Middle frontal gyrus (tissue), 1 donor: ENCODE results near the gene KCNMB1.

Experiments
- DNase-seq: peaks from one replicate; pipeline ENCODE4 v3.0.0-alpha.2; 2015; ENCODE audit warnings: low spot score; ENCODE audit errors: extremely low spot score

KCNMB1 gene

DNA sequence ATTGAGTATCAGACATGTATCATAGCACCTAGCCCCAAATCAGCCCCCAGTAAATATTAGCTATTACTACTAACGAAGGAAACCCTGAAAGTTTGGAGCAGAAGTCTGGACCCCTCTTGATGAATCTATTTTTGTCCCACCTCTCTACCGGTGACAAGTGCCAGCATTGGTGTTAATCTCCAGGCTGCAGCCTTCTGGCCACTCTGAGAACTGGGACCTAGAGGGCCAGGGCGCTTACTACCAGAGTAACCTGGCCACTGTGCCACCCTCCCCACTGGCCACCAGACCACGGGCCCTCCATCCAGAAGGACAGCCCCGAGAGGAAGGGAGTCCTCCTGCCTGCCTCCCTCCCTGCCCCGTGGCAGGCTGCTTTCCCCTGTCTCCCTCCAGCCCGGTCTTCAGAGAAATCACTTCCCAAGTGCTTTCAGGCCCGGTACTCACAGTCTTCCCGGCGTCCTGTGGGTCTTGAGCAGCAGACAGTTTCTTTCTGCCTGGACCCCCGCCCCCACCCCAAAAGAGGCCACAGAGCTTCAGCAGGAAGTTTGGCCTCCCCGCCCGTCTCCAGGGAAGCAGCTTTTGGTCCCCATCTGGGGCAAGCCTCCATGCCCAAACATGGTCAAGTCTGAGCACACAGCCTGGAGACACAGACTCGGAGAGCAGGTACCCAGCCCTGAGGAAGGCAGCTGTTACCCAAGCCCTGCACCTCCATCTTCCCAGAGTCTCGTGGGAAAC is at the start of gene KCNMB1:
Gene KCNMB1 (minus strand): TSS at position 550 of the 732 bp plus-strand sequence. CDS start 3,920 bp downstream, outside the sequence.
- DNase-seq, result no peak

GRCh38 chr5:170438581-170438980 is 49.4 kb upstream of the KCNMB1 start:
- DNase-seq, result no peak

DNA sequence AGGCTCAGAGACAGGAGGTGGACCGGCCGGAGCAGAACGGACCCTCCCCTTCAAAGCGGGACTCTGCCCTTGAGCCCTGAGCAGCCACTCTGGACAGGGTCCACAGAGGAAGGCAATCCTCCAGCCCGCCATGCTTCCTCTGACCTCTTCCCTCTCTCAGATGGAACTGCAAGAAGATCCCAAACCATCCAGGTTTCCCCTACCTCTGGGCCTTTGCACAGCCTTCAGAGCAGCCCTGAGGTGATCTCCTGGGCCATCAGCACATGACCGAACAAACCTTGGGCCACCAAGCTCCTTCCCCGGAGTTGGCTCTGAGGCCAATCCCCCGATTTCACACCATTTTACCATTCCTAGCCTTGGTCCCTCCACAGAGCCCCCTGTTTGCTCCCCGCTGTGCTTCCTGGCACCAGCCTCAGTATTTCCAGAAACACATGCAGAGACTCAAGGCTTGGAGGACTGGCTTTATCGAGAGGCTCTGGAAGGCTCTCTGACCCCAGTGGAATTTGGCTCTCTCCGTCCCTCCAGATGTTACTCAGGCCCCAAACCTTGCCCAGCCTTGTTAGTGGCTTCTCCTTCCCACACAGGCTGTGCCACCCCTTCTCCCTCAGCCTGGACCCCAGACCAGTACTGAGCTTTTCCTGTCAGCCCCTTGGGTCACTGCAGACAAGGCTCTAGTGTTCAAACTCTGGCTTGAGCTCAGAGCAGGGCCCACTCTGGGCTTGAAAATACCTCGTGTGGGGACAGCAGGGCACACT is 48.6 kb upstream of the KCNMB1 start:
- DNase-seq, result no peak

DNA sequence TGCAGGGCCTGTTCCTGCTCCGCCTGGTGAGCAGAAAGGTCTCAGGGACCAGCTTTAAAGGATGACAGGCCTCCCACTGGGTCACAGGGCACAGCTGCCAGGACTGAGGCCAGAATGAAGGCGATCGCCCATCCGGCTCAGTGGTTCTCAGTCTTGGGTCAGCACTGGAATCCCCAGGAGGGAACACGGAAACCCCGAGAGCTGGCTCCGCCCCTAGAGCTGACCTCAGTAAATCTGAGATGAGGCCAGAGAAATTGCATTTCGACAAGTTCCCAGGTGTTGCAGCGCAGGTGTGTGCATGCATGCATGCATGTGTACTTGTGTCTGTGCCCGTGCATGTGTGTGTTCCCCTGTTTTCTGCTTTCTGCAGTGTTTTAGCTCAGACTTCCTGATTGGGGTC is 47.2 kb upstream of the KCNMB1 start:
- no peak for DNase-seq

- peak; percentile 65 for DNase-seq
Measured at GRCh38 chr5:170434966-170435605, 45.9 kb upstream of the KCNMB1 start.

DNA sequence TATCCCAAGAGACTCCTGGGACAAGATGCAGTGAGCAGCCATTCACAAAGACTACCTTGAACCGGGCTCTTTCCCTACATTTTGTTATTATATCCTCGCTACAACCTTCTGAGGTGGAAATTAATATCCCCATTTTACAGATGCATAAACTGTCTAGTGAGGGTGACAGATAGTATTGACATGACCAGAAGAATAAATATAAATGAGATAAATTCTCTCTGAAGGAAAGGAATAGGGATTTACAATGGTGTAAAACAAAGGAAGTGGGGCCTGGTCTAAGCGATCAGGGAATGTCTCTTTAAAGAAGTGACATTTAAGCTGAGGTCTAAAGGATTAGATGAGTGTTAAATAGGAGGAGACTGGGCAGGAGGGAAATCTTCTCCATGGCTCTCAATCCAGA is 43.5 kb upstream of the KCNMB1 start:
- no peak for DNase-seq

DNA sequence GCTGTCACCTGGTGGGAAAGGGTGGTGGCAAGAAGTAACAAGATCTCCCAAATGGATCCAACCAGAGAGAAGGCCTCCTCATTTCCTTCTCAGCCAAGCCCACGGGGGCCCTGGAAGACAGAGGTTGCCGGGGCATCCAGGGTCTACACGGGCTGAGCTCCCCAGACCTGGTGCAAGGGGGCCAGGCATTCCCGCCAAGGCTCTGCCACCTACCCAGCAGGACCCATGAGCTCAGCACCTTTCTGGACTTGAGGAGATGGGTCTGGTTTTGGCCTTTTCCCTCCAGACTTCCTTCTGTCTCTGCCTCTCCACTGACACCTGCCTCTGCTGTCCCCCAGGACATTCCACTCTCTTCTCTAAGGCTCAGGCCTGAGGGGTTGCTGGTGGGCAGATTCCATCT is 42.4 kb upstream of the KCNMB1 start:
- no peak for DNase-seq

DNA sequence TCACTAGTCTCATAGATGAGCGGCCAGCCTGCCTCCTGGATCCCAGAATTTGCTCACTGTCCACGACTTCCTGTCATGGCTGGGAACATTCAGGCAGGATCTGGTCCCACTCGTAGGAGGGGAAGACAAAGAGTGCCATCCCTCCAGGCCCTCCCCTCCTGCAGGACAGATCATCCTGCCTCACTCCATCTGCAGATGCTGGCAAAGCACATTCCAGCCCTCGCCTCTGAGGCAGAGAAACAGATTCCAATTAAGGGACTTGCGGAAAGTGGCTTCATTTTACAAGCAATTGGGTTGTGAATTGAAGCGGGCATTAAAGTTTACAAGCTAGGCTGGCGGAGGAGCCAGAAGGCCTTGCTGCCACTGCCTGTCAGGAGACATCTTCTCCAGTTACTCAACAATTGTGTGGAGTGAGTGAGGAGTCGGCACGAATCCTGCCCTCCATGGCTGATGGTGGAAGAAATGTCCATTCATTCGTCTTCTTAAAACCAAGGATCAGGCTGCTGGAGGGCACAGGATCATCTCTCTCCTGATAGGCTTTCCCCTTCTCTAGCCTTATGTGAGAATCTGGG is 41.8 kb upstream of the KCNMB1 start:
- DNase-seq, result no peak

GRCh38 chr5:170430256-170430655 is 41.1 kb upstream of the KCNMB1 start:
- DNase-seq, result no peak

DNA sequence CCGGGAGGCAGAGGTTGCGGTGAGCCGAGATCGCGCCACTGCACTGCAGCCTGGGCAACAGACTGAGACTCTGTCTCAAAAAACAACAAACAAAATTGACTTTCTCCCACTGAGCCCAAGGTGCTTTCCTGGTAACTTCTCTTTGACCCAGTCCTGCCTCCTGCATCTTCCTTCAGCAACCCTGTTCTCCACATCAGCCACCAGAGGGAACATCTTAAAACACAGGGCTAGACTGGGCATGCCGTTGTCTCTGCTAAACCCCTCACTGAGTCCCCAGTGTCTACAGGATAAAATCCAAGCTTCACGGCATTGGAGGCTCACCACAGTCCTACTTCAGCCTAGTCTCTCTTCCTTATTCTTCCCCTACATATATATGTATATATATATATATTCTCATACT is 39.8 kb upstream of the KCNMB1 start:
- no peak for DNase-seq

GRCh38 chr5:170427672-170428236 is 38.6 kb upstream of the KCNMB1 start:
- no peak for DNase-seq

DNA sequence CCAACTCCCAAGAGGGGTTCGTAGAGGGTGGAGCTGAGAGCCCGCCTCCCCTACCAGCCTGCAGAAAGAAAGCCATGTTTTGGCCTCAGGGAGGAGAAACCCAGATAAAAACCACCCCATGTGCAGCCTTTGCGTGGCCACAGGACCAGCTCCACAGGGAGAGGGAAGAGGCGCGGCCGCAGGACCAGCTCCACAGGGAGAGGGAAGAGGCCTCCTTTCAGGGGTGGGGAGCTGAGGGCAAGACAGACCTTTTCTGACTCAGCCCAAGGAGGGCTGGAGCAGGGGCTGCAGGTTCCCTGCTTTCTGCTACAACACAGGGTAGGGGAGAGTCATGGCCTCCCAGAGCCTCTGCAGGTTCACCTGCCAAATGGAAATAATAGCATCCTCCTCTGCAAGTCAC is 37.6 kb upstream of the KCNMB1 start:
- no peak for DNase-seq

DNA sequence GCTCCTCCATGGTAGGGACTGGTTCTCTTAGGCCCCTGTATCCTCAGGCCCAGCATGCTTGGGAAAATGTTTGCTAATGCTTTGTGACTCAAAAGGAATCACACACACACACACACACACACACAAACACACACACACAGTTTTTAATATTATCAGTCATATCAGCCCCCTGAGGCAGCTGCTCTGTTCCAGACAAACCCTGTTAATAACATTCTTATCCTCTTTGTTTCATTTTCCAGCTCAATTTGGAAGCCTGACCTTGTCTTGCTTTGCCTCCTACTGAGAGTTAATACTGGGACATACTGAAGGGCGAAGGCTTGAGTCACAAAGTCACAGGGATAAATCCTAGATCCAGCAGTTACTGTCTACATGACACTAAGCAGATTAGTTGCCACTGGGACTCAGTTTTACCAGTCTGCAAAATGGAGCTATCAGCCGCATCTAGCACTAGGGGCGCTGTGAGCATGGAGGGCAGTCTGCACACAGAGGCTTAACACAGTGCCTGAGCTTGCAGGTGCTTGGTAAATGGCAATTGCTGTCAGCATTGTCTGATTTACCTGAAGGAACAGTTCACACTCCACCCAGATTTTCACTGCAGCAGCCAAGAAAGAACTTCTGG is 37.1 kb upstream of the KCNMB1 start:
- no peak for DNase-seq

DNA sequence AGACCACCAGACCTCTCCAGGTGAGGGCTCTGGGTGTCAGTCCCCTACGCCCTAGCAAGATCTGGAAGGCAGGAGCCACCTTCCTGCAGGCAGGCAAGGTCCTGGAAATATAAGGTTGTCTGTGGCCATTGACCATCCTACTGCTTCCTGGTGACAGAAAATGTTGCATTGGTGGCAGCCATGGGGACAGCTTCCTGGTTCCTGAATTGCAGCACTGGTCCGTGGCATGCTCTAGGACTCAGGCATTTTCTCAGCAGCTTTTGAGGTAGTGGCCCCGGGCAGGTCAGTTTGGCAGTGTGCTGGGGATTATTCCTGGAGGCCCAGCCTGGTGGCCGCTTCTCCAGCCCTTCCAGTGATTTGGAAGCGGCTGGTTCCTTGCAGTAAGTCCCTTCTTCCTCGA is 36.6 kb upstream of the KCNMB1 start:
- no peak for DNase-seq

DNA sequence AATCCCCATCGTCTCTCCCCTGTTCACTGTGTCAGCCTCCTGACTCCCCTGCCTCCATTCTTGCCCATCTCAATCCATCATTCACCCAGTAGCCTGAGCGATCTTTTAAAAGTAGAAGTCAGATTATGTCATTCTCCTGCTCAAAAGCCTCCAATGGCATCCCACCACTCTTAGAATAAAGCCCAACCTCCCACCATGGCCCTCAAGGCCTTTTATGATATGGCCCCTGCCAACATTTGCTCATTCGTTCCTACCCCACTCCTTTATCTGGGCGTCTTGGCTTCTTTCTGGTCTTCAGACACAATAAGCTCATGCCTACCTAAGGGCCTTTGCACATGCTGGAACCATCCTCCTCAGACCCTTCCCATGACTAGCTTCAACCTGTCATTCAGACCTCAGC is 35.5 kb upstream of the KCNMB1 start:
- no peak for DNase-seq

GRCh38 chr5:170423692-170424091 is 34.5 kb upstream of the KCNMB1 start:
- no peak for DNase-seq

- no peak for DNase-seq
Measured at GRCh38 chr5:170421826-170422225, 32.7 kb upstream of the KCNMB1 start.

- no peak for DNase-seq
Measured at GRCh38 chr5:170420806-170421412, 31.7 kb upstream of the KCNMB1 start.

- no peak for DNase-seq
Measured at GRCh38 chr5:170419643-170420042, 30.5 kb upstream of the KCNMB1 start.

- DNase-seq, result no peak
Measured at GRCh38 chr5:170418736-170419135, 29.6 kb upstream of the KCNMB1 start.

DNA sequence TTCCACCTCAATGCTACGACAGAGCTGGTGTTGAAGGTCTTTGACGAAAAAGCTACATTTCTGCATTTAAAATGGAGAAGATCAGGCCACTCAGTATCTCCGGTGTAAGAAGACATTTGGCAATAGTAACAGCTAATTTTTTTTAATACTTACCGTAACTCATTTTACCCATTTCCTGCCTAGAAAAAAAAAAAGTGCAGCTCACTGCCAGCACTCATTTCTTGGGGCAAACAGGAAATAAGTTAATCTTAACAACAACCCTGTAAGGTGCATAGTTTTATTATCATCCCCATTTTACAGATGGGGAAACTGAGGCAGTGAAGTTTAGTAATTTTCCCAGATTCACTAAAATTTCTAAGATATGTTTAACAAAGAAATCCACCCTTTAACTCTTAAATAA is 27.4 kb upstream of the KCNMB1 start:
- DNase-seq, result no peak
